Measurements from ENCODE around the gene CPA4. TPM values are rescaled to one million over a fixed set of nuclear protein-coding genes. Genes with fewer than 3 reads are reported as not detected.

CPA4 gene
- polyA plus RNA-seq, 1 experiment = 71.8 TPM

DNA sequence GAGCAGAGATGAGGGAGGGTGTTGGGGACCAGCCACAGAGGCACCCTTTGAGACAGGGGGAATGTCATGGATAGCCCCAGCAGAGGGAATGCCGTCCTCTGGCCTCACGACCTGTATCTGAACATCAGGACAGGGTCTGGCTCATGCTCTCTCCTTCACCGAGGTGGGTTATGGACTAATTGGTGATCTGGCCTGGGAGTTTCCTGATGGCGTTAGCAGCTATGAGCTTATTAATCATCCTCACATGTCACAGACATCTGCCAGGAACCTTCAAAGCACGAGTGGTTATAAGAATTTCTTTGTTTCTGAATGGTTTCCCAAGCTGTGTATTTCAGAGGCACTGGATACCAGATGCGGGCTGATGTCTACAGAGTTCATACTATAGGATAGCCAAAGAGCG is 6.9 kb downstream of the CPA4 start:
- DNase-seq (ENCODE audit: low read depth, low spot score) = no peak
- CTCF ChIA-PET = no interaction called here
- peaks cover 2% of the 10 kb centered on the region; the same call in 1 of the 2 replicates for H3K9me3 ChIP-seq (ENCODE audit: control insufficient read depth, insufficient read depth, low read length)
- H3K27me3 ChIP-seq (ENCODE audit: control insufficient read depth, insufficient read depth, low read length) = no peaks in the 10 kb centered on the region
- TF ChIP-seq, protein P1, sequence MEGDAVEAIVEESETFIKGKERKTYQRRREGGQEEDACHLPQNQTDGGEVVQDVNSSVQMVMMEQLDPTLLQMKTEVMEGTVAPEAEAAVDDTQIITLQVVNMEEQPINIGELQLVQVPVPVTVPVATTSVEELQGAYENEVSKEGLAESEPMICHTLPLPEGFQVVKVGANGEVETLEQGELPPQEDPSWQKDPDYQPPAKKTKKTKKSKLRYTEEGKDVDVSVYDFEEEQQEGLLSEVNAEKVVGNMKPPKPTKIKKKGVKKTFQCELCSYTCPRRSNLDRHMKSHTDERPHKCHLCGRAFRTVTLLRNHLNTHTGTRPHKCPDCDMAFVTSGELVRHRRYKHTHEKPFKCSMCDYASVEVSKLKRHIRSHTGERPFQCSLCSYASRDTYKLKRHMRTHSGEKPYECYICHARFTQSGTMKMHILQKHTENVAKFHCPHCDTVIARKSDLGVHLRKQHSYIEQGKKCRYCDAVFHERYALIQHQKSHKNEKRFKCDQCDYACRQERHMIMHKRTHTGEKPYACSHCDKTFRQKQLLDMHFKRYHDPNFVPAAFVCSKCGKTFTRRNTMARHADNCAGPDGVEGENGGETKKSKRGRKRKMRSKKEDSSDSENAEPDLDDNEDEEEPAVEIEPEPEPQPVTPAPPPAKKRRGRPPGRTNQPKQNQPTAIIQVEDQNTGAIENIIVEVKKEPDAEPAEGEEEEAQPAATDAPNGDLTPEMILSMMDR (IDR thresholded peaks at IDR 0.05; ENCODE audit: low read depth, low read length) = no peak
- H3K4me3 ChIP-seq (ENCODE audit: low read depth, low read length) = no peak overlapping the region
- POLR2A ChIA-PET = no interaction called here
- no peak overlapping the region for H3K27ac ChIP-seq (ENCODE audit: low read depth, low read length)

DNA sequence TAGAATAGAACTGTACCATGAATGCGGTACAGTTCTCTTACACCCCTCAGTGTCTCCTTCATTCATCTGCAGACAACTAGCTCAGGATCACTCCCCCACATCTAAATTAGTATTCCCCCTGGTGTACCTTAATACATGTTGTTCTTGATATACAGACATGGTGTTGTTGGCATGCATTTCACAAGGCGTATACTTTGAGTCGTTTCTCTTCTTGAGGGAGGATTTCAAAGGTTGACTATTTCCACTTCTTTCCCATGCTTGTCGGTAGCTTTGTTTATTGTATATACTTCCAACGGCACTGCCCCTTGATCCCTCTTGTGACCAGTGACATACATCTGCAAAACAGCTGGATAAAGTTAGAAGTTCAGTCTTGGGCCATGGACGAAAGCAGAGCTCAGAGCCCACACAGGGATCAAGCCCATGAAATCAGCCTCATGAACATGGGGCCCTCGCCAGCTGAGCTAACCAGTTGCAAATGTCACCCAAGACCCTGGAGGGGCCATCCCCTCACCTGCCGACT is 8.6 kb downstream of the CPA4 start:
- TF ChIP-seq, protein P1 (IDR thresholded peaks at IDR 0.05; ENCODE audit: low read depth, low read length) = no peak
- no peaks in the 10 kb centered on the region; the same call in 1 of the 2 replicates for H3K9me3 ChIP-seq (ENCODE audit: control insufficient read depth, insufficient read depth, low read length)
- no peak for DNase-seq (ENCODE audit: low read depth, low spot score)
- no peak overlapping the region for H3K27ac ChIP-seq (ENCODE audit: low read depth, low read length)
- no peaks in the 10 kb centered on the region for H3K27me3 ChIP-seq (ENCODE audit: control insufficient read depth, insufficient read depth, low read length)
- no peak overlapping the region for H3K4me3 ChIP-seq (ENCODE audit: low read depth, low read length)
- POLR2A ChIA-PET = no interaction called here
- CTCF ChIA-PET = interaction anchor here (0.9 kb wide), 1 partner anchor 24 kb away, joined by 3 read pairs; no protein-coding TSS in a partner anchor

DNA sequence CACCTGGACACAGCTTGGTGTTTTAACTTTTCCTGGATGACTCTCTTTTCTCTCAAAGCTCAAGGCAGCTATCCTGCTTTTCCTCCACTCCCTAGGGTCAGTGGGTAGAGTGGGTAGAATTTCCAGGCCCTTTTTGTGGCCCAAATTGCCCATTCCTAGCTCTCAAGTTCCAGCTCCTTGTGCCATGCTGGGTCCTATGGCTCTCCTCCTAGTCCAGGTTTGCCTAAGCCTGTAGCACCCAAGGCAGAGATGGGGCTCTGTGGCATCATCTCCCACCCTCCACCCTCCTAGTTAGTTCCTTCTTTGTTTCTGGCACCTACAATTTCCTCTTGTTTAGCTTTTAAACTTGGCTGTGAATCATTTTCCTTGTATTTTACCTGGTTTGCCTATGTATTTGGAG is 9.7 kb downstream of the CPA4 start:
- H3K27me3 ChIP-seq (ENCODE audit: control insufficient read depth, insufficient read depth, low read length) = no peaks in the 10 kb centered on the region
- TF ChIP-seq, protein P1 (IDR thresholded peaks at IDR 0.05; ENCODE audit: low read depth, low read length) = no peak
- H3K27ac ChIP-seq (ENCODE audit: low read depth, low read length) = no peak overlapping the region
- ChIA-PET CTCF (interaction anchor here (0.6 to 0.9 kb wide), 2 partner anchors 25 to 183 kb away, joined by 3 to 11 read pairs; no protein-coding TSS in a partner anchor), POLR2A (no interaction called here)
- H3K4me3 ChIP-seq (ENCODE audit: low read depth, low read length) = no peak overlapping the region
- DNase-seq (ENCODE audit: low read depth, low spot score) = no peak
- no peaks in the 10 kb centered on the region; the same call in 1 of the 2 replicates for H3K9me3 ChIP-seq (ENCODE audit: control insufficient read depth, insufficient read depth, low read length)

DNA sequence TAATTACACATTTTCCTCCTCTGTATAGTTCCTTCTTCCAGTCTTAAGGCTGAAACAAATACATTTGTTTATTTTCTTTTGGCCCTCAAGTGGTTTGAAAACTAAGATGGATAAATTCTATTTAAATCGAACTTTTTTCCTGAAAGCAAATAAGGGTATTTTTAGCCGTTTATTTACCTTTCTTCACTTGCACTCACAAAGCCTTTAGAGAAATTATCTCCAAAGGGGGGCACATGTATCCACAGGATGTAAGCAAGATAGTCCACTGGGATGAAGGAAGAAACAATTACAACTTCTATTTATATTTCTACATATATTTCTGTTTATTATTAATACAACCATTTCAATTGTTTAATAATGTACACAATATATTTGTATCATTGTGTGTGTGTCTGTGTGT is 10.2 kb downstream of the CPA4 start:
- Histone ChIP-seq H3K4me3 (ENCODE audit: low read depth, low read length) (no peak overlapping the region), H3K9me3 (ENCODE audit: control insufficient read depth, insufficient read depth, low read length) (no peaks in the 10 kb centered on the region; the same call in 1 of the 2 replicates), H3K27me3 (ENCODE audit: control insufficient read depth, insufficient read depth, low read length) (no peaks in the 10 kb centered on the region), H3K27ac (ENCODE audit: low read depth, low read length) (no peak overlapping the region)
- DNase-seq (ENCODE audit: low read depth, low spot score) = no peak
- TF ChIP-seq, protein P1 (IDR thresholded peaks at IDR 0.05; ENCODE audit: low read depth, low read length) = no peak
- ChIA-PET CTCF (no interaction called here), POLR2A (no interaction called here)

DNA sequence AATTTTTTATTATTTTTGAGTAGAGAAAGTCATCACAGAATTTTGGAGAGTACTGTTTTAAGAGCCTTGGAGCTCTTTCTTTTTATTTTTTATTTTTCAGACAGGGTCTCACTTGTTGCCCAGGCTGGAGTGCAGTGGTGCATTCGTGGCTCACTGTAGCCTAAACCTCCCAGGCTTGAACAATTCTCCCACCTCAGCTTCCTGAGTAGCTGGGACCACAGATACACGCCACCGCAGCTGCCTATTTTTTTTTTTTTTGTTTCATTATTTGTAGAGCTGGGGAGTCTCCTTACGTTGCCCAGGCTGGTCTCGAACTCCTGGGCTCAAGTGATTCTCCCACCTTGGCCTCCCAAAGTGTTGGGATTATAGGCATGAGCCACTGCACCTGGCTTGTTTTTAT is 10.6 kb downstream of the CPA4 start:
- H3K27me3 ChIP-seq (ENCODE audit: control insufficient read depth, insufficient read depth, low read length) = no peaks in the 10 kb centered on the region
- no peak for DNase-seq (ENCODE audit: low read depth, low spot score)
- TF ChIP-seq, protein P1 (IDR thresholded peaks at IDR 0.05; ENCODE audit: low read depth, low read length) = no peak
- no peak overlapping the region for H3K4me3 ChIP-seq (ENCODE audit: low read depth, low read length)
- ChIA-PET POLR2A (no interaction called here), CTCF (no interaction called here)
- no peaks in the 10 kb centered on the region; the same call in 1 of the 2 replicates for H3K9me3 ChIP-seq (ENCODE audit: control insufficient read depth, insufficient read depth, low read length)
- H3K27ac ChIP-seq (ENCODE audit: low read depth, low read length) = no peak overlapping the region
